ENCODE measurements around the gene TMEM108.

- no peak for TF ChIP-seq POLR2A (IDR thresholded peaks at IDR 0.05)
- TF ChIP-seq, protein P1, sequence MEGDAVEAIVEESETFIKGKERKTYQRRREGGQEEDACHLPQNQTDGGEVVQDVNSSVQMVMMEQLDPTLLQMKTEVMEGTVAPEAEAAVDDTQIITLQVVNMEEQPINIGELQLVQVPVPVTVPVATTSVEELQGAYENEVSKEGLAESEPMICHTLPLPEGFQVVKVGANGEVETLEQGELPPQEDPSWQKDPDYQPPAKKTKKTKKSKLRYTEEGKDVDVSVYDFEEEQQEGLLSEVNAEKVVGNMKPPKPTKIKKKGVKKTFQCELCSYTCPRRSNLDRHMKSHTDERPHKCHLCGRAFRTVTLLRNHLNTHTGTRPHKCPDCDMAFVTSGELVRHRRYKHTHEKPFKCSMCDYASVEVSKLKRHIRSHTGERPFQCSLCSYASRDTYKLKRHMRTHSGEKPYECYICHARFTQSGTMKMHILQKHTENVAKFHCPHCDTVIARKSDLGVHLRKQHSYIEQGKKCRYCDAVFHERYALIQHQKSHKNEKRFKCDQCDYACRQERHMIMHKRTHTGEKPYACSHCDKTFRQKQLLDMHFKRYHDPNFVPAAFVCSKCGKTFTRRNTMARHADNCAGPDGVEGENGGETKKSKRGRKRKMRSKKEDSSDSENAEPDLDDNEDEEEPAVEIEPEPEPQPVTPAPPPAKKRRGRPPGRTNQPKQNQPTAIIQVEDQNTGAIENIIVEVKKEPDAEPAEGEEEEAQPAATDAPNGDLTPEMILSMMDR (IDR thresholded peaks at IDR 0.05), result no peak
Measured at GRCh38 chr3:133238015-133238414, 199.8 kb downstream of the TMEM108 start.
